Measurements from ENCODE around the gene ASIC3.
A peak's percentile ranks its signal among the peaks of the same experiment; 100 is the strongest.

ASIC3 gene

DNA sequence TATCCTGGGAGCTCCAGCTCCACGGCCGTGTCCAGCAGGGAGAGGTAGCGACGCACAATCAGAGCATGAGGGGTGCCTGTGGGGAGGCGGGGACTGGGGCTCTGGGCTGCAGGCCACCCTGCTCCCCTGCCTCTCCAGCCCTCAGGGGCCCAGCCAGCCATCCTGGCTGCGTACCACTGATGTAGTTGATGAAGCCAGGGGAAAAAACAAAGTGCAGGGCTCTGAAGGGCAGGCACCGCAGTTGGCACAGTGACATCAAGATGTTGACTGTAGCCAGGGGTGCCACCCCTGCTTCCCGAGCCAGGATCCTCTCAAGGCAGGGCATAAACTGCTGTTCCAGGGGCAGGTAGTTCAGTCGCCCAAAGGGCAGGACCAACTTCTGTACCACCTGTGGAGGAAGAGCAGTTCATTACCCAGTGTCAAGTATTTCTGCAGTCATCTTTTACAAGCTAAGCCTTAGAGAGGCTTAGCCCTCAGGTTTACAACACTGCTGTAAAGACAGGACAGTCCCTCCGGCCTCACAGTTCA lies 29.4 kb downstream of the ASIC3 start:
- peaks cover 31% of the 10 kb centered on the region; the same call in 1 of the 2 replicates for H3K36me3 ChIP-seq (ENCODE audit: insufficient read depth, low read length)
- H2AFZ ChIP-seq (ENCODE audit: low read length) = no peak overlapping the region
- no peak overlapping the region for H3K4me2 ChIP-seq (ENCODE audit: low read depth, low read length, poor library complexity, severe bottlenecking)
- peaks cover 35% of the 10 kb centered on the region for H3K79me2 ChIP-seq (ENCODE audit: insufficient read depth, low read length)
- no peaks in the 10 kb centered on the region for H3K27me3 ChIP-seq (ENCODE audit: insufficient read depth, low read length, poor library complexity, severe bottlenecking)
- no peaks in the 10 kb centered on the region for H3K9me3 ChIP-seq (ENCODE audit: insufficient read depth, low read depth, low read length)
- H3K9me2 ChIP-seq (replicated peaks; ENCODE audit: low read depth, low read length) = no peaks in the 10 kb centered on the region
- H3K9ac ChIP-seq (ENCODE audit: low read depth, low read length, poor library complexity, severe bottlenecking) = no peak overlapping the region
- H4K20me1 ChIP-seq (ENCODE audit: insufficient read depth, low read length, poor library complexity, severe bottlenecking) = peaks cover 14% of the 10 kb centered on the region
- no peak overlapping the region for H3K4me3 ChIP-seq (ENCODE audit: low read length, poor library complexity, severe bottlenecking)
- peaks cover 20% of the 10 kb centered on the region for H3K4me1 ChIP-seq (ENCODE audit: insufficient read depth, low read length, poor library complexity, severe bottlenecking)
- TF ChIP-seq EZH2phosphoT487 (IDR thresholded peaks at IDR 0.05; ENCODE audit: borderline replicate concordance) = no peak
- TF ChIP-seq, protein P1, sequence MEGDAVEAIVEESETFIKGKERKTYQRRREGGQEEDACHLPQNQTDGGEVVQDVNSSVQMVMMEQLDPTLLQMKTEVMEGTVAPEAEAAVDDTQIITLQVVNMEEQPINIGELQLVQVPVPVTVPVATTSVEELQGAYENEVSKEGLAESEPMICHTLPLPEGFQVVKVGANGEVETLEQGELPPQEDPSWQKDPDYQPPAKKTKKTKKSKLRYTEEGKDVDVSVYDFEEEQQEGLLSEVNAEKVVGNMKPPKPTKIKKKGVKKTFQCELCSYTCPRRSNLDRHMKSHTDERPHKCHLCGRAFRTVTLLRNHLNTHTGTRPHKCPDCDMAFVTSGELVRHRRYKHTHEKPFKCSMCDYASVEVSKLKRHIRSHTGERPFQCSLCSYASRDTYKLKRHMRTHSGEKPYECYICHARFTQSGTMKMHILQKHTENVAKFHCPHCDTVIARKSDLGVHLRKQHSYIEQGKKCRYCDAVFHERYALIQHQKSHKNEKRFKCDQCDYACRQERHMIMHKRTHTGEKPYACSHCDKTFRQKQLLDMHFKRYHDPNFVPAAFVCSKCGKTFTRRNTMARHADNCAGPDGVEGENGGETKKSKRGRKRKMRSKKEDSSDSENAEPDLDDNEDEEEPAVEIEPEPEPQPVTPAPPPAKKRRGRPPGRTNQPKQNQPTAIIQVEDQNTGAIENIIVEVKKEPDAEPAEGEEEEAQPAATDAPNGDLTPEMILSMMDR (conservative IDR thresholded peaks at IDR 0.05; ENCODE audit: low read length) = no peak
- 0 out of 2 replicates have a peak, but pooled peaks cover 5% of the 10 kb centered on the region for H3F3A ChIP-seq (ENCODE audit: low read depth)

DNA sequence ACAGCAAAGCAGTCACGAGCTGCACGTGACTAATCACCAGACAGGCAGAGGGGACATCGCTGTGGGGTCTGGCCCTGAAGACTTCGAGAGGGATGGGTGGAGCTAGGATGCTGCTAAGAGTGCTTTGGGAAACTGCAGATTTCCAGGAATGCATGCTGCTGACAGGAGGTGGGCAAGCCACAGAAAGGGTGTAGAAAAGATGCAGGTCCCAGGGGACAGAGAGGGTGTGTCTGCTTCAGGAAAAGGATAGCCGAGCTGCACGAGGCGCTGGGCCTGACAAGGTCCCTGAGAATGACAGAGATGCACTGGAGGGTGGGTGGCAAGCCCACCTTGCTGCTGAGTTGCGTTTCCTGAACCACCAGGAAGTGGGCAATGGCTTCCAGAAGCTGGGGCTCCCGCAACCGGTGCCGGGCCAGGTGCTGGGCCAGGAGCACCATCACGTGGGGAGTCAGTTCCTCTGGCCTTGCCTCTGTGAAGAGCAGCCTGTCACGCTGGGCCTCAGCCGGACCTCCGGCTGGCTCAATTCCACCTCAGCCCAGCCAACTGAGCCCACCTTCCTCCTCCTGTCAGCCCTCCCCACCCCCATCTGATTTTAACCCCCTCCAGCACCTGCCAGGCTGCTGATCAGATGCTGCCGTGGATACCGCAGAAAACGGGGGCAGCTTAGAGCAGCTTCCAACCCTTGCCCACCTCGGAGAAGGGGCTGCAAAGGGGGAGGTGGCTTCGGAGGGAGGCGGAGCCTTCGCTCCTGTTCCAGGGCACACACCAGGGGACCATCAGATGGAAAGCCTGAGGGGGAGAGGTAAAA lies 30.1 kb downstream of the ASIC3 start:
- Histone ChIP-seq H3K4me2 (ENCODE audit: low read depth, low read length, poor library complexity, severe bottlenecking) (peak overlapping the region; percentile 100), H3F3A (ENCODE audit: low read depth) (0 out of 2 replicates have a peak, but pooled peaks cover 5% of the 10 kb centered on the region), H3K9me2 (replicated peaks; ENCODE audit: low read depth, low read length) (no peaks in the 10 kb centered on the region), H2AFZ (ENCODE audit: low read length) (no peak overlapping the region), H3K9me3 (ENCODE audit: insufficient read depth, low read depth, low read length) (no peaks in the 10 kb centered on the region), H3K4me1 (ENCODE audit: insufficient read depth, low read length, poor library complexity, severe bottlenecking) (peaks cover 20% of the 10 kb centered on the region), H3K36me3 (ENCODE audit: insufficient read depth, low read length) (peaks cover 30% of the 10 kb centered on the region; the same call in 1 of the 2 replicates), H4K20me1 (ENCODE audit: insufficient read depth, low read length, poor library complexity, severe bottlenecking) (peaks cover 14% of the 10 kb centered on the region), H3K27me3 (ENCODE audit: insufficient read depth, low read length, poor library complexity, severe bottlenecking) (no peaks in the 10 kb centered on the region), H3K79me2 (ENCODE audit: insufficient read depth, low read length) (peaks cover 40% of the 10 kb centered on the region), H3K4me3 (ENCODE audit: low read length, poor library complexity, severe bottlenecking) (peak overlapping the region; percentile 100), H3K9ac (ENCODE audit: low read depth, low read length, poor library complexity, severe bottlenecking) (peak overlapping the region; percentile 99)
- TF ChIP-seq, protein P1 (conservative IDR thresholded peaks at IDR 0.05; ENCODE audit: low read length) = no peak
- TF ChIP-seq EZH2phosphoT487 (IDR thresholded peaks at IDR 0.05; ENCODE audit: borderline replicate concordance) = no peak

DNA sequence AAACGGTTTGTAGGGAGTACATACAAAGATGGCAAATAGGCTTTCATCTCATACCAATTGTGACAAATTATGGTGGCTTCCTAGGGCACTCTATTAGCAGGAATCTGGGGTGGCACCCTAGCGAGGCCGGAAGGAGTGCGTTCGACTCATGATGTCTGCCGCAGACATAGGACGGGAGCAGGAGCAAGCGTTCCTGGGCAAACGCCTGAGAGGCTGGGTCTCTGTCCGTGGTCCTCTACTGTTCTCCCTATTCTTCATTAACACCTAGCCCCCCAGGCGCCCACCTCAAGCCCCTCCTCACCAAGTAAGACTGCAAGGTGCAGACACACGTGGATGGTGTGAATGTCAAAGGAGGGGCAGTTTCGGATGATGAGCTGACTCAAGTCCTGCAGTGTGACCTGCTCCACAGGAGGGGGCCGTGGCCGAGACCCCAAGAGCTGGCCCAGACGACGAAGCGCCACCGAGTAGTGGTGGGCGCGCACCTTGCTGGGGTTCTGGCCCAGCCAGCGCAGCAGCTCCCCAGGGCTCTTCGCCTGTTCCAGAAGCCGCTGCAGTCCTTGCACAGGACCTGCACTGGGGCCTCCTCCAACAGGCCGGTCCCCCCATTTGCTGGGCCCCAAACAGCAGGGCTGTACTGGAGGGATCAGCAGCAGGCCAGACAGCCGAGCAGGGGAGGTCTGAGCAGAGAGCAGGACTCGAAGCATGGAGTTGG lies 31.0 kb downstream of the ASIC3 start:
- 0 out of 2 replicates have a peak, but pooled peaks cover 5% of the 10 kb centered on the region for H3F3A ChIP-seq (ENCODE audit: low read depth)
- TF ChIP-seq, protein P1 (conservative IDR thresholded peaks at IDR 0.05; ENCODE audit: low read length) = no peak
- no peak for TF ChIP-seq EZH2phosphoT487 (IDR thresholded peaks at IDR 0.05; ENCODE audit: borderline replicate concordance)
- H3K9me3 ChIP-seq (ENCODE audit: insufficient read depth, low read depth, low read length) = no peaks in the 10 kb centered on the region
- H3K9ac ChIP-seq (ENCODE audit: low read depth, low read length, poor library complexity, severe bottlenecking) = peak overlapping the region; percentile 99
- peak overlapping the region; percentile 100 for H3K4me2 ChIP-seq (ENCODE audit: low read depth, low read length, poor library complexity, severe bottlenecking)
- H3K79me2 ChIP-seq (ENCODE audit: insufficient read depth, low read length) = peaks cover 40% of the 10 kb centered on the region
- H3K36me3 ChIP-seq (ENCODE audit: insufficient read depth, low read length) = peaks cover 21% of the 10 kb centered on the region; the same call in 1 of the 2 replicates
- no peaks in the 10 kb centered on the region for H3K27me3 ChIP-seq (ENCODE audit: insufficient read depth, low read length, poor library complexity, severe bottlenecking)
- H3K9me2 ChIP-seq (replicated peaks; ENCODE audit: low read depth, low read length) = no peaks in the 10 kb centered on the region
- peaks cover 25% of the 10 kb centered on the region for H3K4me1 ChIP-seq (ENCODE audit: insufficient read depth, low read length, poor library complexity, severe bottlenecking)
- H4K20me1 ChIP-seq (ENCODE audit: insufficient read depth, low read length, poor library complexity, severe bottlenecking) = peaks cover 14% of the 10 kb centered on the region
- peak overlapping the region; percentile 100 for H3K4me3 ChIP-seq (ENCODE audit: low read length, poor library complexity, severe bottlenecking)
- H2AFZ ChIP-seq (ENCODE audit: low read length) = no peak overlapping the region
